Fibroblast of villous mesenchyme (primary cell): ENCODE results near the gene ATP2A3. TPM values are rescaled to one million over a fixed set of nuclear protein-coding genes. Genes with fewer than 3 reads are reported as not detected.

ENCODE experiments used
- DNase-seq: peaks from one replicate; pipeline ENCODE4 v3.0.0-alpha.2; 2010; ENCODE audit warnings: low read depth
- H3K4me3 ChIP-seq: 2 replicates; pipeline ENCODE4 v1.5.1; 2011; ENCODE audit warnings: low read depth, mild to moderate bottlenecking, low read length
- CTCF ChIP-seq: IDR thresholded peaks from 2 replicates; pipeline ENCODE4 v1.5.1; 2012; ENCODE audit warnings: low read depth, mild to moderate bottlenecking, low read length; ENCODE audit not compliant: insufficient read depth
- total RNA-seq: library from RNA; depleted of rRNA; stranded (reverse); fragments of >200 nt; gene quantifications from 2 replicates; pipeline ENCODE4 v1.2.3, GENCODE V29; 2012

Gene ATP2A3
- total RNA-seq, 1 donor, result 0.43 TPM

- no peak for DNase-seq
- no peak for TF ChIP-seq CTCF
Observed at GRCh38 chr17:3966720-3967363, 2.6 kb upstream of the ATP2A3 start.

GRCh38 chr17:3965118-3965800 lies 1.0 kb upstream of the ATP2A3 start:
- no peak for TF ChIP-seq CTCF
- DNase-seq, result peak; percentile 63
- H3K4me3 ChIP-seq, result peak overlapping the region; percentile 56

More at GRCh38 chr17:3966720-3967363, 2.6 kb upstream of the ATP2A3 start:
- H3K4me3 ChIP-seq, result no peak overlapping the region

GRCh38 chr17:3963237-3964201 lies 718 bp downstream of the ATP2A3 start:
- TF ChIP-seq CTCF, result no peak
- no peak for DNase-seq
- H3K4me3 ChIP-seq, result no peak overlapping the region

- H3K4me3 ChIP-seq, result no peak overlapping the region
- no peak for TF ChIP-seq CTCF
- no peak for DNase-seq
Observed at GRCh38 chr17:3962965-3963236, 1.3 kb downstream of the ATP2A3 start.

GRCh38 chr17:3962217-3962964 lies 1.8 kb downstream of the ATP2A3 start:
- no peak for DNase-seq
- no peak for TF ChIP-seq CTCF

GRCh38 chr17:3961564-3962047 lies 2.6 kb downstream of the ATP2A3 start:
- H3K4me3 ChIP-seq, result no peak overlapping the region
- no peak for DNase-seq
- TF ChIP-seq CTCF, result no peak

More at GRCh38 chr17:3962217-3962964, 1.8 kb downstream of the ATP2A3 start:
- H3K4me3 ChIP-seq, result no peak overlapping the region
